Lung (tissue), 12 donors: ENCODE results near the gene SLC13A5. TPM values are rescaled to one million over a fixed set of nuclear protein-coding genes. Genes with fewer than 3 reads are reported as not detected.
"Not testable (repeated sequence)": the region's sequence is repeated elsewhere in the genome, so short reads cannot be mapped to it uniquely, and the experiment has no call there.

Experiments
- ATAC-seq: fragments of 200-7000 bp; cut with Tn5 transposase; one replicate; pipeline ENCODE4 v1.9.1; 2020; ENCODE audit warnings: moderate number of reproducible peaks; ENCODE audit not compliant: insufficient read depth, low FRiP score
- DNase-seq, 3 donors: peaks; one replicate each; pipeline ENCODE4 v3.0.0-alpha.2; 2013 to 2017
- H3K27ac ChIP-seq, 2 donors: one replicate each; pipeline ENCODE4 v1.5.1; 2013; ENCODE audit warnings: mild to moderate bottlenecking in 2 of 2, moderate library complexity in 2 of 2, control low read depth in 1 of 2, inconsistent platforms in 1 of 2, low read depth in 1 of 2, low read length in 1 of 2
- H3K27me3 ChIP-seq, 3 donors: one replicate each; pipeline ENCODE4 v1.5.1; 2013; ENCODE audit warnings: low read length in 2 of 3; ENCODE audit not compliant: control insufficient read depth in 3 of 3, insufficient read depth in 3 of 3
- H3K36me3 ChIP-seq, 4 donors: one replicate each; pipeline ENCODE4 v1.5.1; 2013; ENCODE audit warnings: low read length in 4 of 4, mild to moderate bottlenecking in 1 of 4, moderate library complexity in 1 of 4; ENCODE audit not compliant: control insufficient read depth in 4 of 4, insufficient read depth in 4 of 4
- H3K4me1 ChIP-seq, 5 donors: one replicate each; pipeline ENCODE4 v1.5.1; 2013; ENCODE audit warnings: low read length in 5 of 5, mild to moderate bottlenecking in 2 of 5, moderate library complexity in 1 of 5; ENCODE audit not compliant: control insufficient read depth in 5 of 5, insufficient read depth in 5 of 5
- H3K4me3 ChIP-seq: one replicate; pipeline ENCODE4 v1.5.1; 2013; ENCODE audit warnings: mild to moderate bottlenecking, control low read depth, moderate library complexity
- H3K9ac ChIP-seq, 2 donors: one replicate each; pipeline ENCODE4 v1.5.1; 2013; ENCODE audit warnings: low read length in 2 of 2, control low read depth in 1 of 2; ENCODE audit not compliant: insufficient read depth in 1 of 2
- H3K9me3 ChIP-seq, 4 donors: one replicate each; pipeline ENCODE4 v1.5.1; 2013; ENCODE audit warnings: low read length in 3 of 4, mild to moderate bottlenecking in 1 of 4, moderate library complexity in 1 of 4; ENCODE audit not compliant: control insufficient read depth in 4 of 4, insufficient read depth in 3 of 4
- WGBS, 2 donors: extraction: QIAGEN DNeasy Blood & Tissue Kit; methylation state at CpG; one replicate each; pipeline ENCODE4 v1.1.7; 2013; 5-methylcytosine and 5-hydroxymethylcytosine counted together
- polyA plus RNA-seq, 2 donors: library from polyadenylated mRNA; stranded (reverse); fragments of 200-250 nt; gene quantifications; one replicate each; pipeline ENCODE4 v1.2.1, GENCODE V29; 2013
- total RNA-seq, 2 donors: library from RNA; depleted of rRNA in 1 of 2; stranded (reverse); fragments of >200 nt in 1 of 2; gene quantifications; one replicate each; pipeline ENCODE4 v1.2.1, GENCODE V29; 2014 to 2021
- TF ChIP-seq, protein P1 (sequence below): IDR thresholded peaks from 2 replicates; pipeline ENCODE4 v1.5.1; 2012; ENCODE audit warnings: mild to moderate bottlenecking; ENCODE audit errors: control extremely low read depth, extremely low read depth
- donor health status: control.
- donor health status: control.
- donor health status: Bipolar disorder and iron deficiency.
- donor health status: healthy.
- donor health status: DM: yes; HTN: yes; CAD: no.

Gene SLC13A5
- total and polyA plus RNA-seq, 4 donors: 0.18 TPM; not detected in 3

DNA sequence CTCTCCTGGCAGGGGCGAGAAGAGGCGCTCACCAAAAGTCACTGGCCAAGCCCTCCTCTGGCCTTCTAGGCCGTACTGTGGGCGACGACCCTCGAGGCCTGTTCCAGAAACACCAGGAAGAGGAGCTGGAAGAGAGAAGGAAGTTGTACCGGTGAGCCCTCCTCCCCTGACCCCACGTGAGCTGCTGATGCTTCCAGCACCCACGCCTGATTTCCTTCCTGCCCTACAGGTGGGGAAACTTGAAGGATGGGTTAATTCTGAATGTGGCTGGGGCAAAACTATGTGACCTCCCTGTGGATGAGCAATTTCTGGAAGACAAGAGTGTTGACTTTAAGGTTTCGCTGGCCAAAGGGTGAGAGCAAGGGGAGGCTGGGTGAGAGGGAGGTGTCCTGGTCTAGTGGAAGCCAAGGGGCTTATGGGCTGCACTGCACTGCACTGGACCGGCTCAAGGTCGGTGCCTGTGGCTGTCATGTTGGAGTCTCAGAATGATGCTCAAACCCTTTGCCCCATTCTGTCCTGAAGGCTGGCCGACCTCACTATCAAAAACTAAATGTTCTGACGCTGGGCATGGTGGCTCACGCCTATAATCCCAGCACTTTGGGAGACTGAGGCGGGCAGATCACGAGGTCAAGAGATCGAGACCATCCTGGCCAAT lies 55.4 kb downstream of the SLC13A5 start:
- peaks cover 0 to 21% (median 6%) of the 10 kb centered on the region in 5 donors for H3K4me1 ChIP-seq
- DNase-seq: no peak
- 61 to 75% methylated on average over 17 to 18 of the region's 18 CpGs for WGBS, 2 donors
- no peak for ATAC-seq
- H3K27me3 ChIP-seq: peaks cover 0 to 34% (median 31%) of the 10 kb centered on the region in 3 donors
- H3K9me3 ChIP-seq: no peaks in the 10 kb centered on the region
- H3K27ac ChIP-seq: no peak overlapping the region
- H3K36me3 ChIP-seq: no peaks in the 10 kb centered on the region
- H3K9ac ChIP-seq: no peak overlapping the region
- no peak overlapping the region for H3K4me3 ChIP-seq
- TF ChIP-seq, protein P1, sequence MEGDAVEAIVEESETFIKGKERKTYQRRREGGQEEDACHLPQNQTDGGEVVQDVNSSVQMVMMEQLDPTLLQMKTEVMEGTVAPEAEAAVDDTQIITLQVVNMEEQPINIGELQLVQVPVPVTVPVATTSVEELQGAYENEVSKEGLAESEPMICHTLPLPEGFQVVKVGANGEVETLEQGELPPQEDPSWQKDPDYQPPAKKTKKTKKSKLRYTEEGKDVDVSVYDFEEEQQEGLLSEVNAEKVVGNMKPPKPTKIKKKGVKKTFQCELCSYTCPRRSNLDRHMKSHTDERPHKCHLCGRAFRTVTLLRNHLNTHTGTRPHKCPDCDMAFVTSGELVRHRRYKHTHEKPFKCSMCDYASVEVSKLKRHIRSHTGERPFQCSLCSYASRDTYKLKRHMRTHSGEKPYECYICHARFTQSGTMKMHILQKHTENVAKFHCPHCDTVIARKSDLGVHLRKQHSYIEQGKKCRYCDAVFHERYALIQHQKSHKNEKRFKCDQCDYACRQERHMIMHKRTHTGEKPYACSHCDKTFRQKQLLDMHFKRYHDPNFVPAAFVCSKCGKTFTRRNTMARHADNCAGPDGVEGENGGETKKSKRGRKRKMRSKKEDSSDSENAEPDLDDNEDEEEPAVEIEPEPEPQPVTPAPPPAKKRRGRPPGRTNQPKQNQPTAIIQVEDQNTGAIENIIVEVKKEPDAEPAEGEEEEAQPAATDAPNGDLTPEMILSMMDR: no peak

DNA sequence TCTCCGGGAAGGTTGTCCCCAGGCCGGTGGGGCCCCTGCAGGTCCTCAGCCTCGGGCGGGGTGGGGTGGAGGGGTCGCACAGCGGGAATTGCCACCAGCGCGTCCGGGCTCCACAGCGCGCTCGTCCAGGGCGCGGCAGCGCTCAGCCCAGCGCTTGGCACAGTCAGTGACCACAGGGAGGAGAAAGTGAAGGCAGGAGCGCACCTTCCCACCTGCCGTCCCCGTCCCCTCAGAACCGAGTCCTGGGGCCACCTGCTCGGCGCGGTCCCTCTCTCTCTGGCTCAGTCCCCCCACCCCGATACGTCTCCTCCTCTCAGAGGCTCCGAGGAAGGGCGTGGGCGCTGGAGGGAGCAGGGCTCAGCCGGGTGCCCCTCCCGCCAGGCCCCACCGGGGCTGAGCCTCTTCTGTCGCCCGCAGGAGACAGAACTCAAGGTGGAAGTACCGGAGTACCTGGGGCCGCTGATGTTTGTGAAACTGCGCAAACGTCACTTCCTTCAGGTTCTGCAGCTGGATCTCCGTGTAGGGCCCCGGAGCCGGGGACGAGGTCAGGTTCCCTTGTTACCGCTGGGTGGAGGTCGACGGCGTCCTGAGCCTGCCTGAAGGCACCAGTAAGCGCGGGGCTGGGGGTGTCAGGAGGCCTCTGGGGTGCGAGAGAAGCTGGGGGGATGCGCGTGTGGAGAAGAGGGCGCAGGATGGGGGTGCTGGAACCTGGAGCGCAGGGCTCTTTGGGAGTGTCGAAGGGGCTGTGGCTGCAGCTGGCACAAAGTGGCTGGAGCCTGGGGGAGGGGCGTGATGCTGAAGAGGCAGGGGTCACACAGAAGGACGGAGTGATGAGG lies 56.2 kb downstream of the SLC13A5 start:
- not testable (repeated sequence) for H3K9me3 ChIP-seq, H3K27ac ChIP-seq, DNase-seq, H3K9ac ChIP-seq, H3K36me3 ChIP-seq, H3K4me3 ChIP-seq, ATAC-seq
- H3K4me1 ChIP-seq: peaks cover 0 to 28% (median 11%) of the 10 kb centered on the region in 5 donors
- H3K27me3 ChIP-seq: peaks cover 0 to 34% (median 31%) of the 10 kb centered on the region in 3 donors
- 3 to 5% methylated on average over 46 to 54 of the region's 55 CpGs for WGBS, 2 donors

DNA sequence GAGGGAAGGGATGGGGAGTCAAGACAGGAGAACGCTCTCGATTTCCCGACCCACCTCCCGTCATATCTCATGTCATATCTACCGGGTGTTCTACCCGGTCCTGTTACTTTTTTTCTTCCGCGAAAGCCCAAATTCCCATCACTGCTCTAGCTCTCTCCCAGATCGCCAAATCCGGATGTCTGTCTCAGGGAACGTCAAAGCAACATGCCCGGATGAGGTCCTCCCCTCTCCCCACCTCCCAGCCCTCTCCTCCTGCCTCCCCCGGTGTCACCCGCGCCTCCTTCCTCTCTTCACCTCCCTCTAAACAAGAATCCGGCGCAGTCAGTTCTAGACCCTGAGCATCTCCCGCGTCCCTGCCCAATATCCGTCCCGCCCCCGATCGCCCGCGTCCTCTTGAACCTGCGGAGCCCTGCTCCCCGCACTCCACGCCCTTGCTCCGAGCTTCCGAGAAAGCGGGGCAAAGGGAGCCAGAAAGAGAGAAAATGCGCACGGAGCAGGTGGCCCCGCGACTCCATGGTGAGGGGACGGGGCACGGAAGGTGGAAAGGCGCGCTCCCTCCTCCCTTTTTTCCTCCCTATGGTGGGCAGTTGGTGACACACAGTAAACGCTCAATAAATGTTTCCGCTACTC lies 57.3 kb downstream of the SLC13A5 start:
- ATAC-seq, H3K9me3 ChIP-seq, H3K9ac ChIP-seq, H3K36me3 ChIP-seq, H3K4me3 ChIP-seq, H3K27ac ChIP-seq, DNase-seq: not testable (repeated sequence)
- peaks cover 0 to 34% (median 31%) of the 10 kb centered on the region in 3 donors for H3K27me3 ChIP-seq
- 1 to 11% methylated on average over 17 to 38 of the region's 41 CpGs for WGBS, 2 donors
- peaks cover 0 to 32% (median 14%) of the 10 kb centered on the region in 5 donors for H3K4me1 ChIP-seq

DNA sequence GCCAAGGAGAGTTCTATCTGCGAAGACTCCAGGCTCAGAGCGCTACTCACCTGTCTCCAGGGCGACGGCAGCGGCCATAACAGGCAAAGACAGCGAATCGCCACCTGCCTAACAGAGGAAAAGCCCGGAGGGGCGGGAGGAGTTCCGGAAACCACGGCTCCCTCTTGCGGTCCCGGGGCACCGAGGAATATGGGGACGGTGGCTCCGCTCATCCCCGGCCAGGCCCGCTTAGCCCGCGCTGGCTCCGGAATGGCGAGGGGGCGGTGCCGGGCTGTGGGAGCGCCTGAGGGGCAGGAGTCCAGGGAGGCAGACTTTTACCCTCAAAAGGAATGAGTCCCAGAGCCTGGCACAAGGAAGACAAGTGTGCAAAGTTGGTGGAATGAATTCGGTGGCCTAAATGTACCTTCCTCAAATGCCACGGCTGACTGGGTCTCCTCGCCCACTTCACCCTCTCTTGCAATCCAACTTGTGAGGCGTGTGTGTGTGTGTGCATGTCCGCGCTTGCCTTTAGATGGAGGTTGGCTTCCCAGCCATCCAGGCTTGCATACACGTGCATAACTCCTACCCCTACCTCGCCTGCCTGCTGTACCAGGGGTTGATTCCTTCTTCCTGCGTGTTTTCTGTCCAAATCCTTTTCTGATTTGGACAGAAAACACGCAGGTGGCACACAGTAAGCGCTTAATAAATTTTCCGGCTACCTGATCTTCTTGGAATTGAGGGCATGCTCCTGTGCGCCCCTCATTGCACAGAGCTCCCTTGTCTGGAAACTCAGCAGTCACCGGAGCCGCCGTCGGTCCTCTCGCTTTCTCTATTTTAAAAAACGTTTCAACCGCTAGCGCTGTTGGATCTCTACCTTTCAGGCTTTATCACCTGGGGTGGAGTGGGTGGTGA lies 58.1 kb downstream of the SLC13A5 start:
- Histone ChIP-seq H3K27me3 (peaks cover 0 to 34% (median 31%) of the 10 kb centered on the region in 3 donors), H3K4me1 (peaks cover 6 to 38% (median 14%) of the 10 kb centered on the region in 5 donors), H3K36me3 (no peaks in the 10 kb centered on the region), H3K9ac (no peak overlapping the region), H3K4me3 (no peak overlapping the region), H3K27ac (no peak overlapping the region), H3K9me3 (peaks cover 0 to 3% (median 0%) of the 10 kb centered on the region in 4 donors)
- TF ChIP-seq, protein P1: no peak
- DNase-seq (no peak), ATAC-seq (peak; percentile 8)
- WGBS, 2 donors: 13 to 35% methylated on average over 46 of the region's 46 CpGs
